Stimulated activated CD4-positive, alpha-beta T cell treated with anti-CD3 and anti-CD28 coated beads, Interleukin-2, amount 100 ng/mL, for 48 hours (primary cell): ENCODE measurements around the gene SYNE2.
"Not testable (repeated sequence)": the region's sequence is repeated elsewhere in the genome, so short reads cannot be mapped to it uniquely, and the experiment has no call there.

Experiments used
- DNase-seq, 2 donors: peaks; one replicate each; pipeline ENCODE4 v3.0.0-alpha.2; 2020

The SYNE2 gene

GRCh38 chr14:64082837-64083236 is 230.0 kb downstream of the SYNE2 start:
- no peak for DNase-seq

DNA sequence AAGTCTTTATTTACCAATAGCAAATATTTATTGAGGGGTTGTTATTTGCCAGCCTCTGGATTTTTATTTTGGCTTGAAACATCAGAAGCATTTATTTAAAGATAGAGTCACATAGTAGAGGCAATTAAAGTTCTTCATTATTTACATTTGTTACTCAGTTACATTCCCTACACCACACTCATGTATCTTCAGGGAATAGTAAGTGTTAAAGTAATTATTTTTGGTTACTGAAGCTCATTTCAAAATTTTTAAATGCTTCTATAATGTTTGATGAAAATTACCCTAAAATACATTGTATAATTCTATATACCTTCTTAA is 235.8 kb downstream of the SYNE2 start:
- no peak for DNase-seq

DNA sequence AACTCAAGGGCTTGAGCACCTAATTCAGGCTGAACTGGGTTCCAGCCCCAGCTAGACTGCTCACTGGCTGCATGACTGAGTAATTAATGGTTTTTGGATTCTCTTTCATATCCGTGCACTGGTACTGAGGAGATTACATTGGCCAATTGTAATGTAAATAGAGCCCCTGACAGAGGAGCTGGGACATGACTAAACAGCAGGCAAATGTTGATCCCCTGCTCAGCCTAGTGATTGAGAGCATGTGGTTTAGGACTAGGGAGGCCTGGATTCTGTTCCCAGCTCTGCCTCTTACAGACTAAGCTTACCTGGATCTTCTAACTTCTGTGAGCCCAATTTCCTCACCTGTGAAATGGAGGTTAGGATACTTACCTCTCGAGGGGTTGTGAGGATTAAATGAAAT is 237.1 kb downstream of the SYNE2 start:
- no peak for DNase-seq

- DNase-seq = no peak
Measured at GRCh38 chr14:64091217-64091616, 238.4 kb downstream of the SYNE2 start.

- DNase-seq = no peak
Measured at GRCh38 chr14:64092338-64092737, 239.5 kb downstream of the SYNE2 start.

DNA sequence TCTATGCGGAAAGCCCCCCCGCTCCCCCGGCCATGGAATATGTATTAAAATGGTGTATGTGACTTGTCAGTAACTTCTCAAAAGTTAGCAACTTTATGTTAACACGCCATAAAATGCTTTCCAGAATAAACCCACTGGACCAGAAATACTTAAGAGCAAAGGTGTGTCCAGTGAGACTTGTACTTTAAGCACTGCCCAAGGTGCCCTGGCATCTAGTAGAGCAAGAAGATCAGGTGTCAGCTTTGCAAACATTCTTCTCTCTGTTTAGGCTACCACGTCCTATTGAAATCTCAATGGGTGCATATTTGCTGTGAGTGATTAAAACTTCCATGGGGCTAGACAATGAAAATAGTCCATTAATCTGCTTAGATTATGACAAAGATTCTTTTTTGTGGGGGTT is 240.1 kb downstream of the SYNE2 start:
- no peak for DNase-seq

DNA sequence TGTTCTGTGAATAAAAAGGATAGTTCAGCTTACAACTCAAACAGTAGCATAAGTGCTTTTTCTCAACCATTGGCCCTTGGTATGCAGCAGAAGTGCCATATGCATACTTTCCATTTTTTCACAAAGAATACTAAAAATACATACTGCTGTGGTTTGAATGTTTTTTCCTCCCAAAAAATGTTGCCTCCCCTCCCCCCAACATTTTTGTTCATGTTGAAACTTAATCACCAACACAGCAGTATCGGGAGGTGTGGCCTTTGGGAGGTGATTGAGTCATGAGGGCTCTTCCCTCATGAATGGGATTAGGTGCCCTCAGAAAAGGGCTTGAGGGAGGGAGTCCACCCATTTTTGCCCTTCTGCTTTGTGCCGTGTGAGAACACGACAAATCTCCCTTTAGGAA is 242.8 kb downstream of the SYNE2 start:
- peak; percentile 8 to 9 for DNase-seq

DNA sequence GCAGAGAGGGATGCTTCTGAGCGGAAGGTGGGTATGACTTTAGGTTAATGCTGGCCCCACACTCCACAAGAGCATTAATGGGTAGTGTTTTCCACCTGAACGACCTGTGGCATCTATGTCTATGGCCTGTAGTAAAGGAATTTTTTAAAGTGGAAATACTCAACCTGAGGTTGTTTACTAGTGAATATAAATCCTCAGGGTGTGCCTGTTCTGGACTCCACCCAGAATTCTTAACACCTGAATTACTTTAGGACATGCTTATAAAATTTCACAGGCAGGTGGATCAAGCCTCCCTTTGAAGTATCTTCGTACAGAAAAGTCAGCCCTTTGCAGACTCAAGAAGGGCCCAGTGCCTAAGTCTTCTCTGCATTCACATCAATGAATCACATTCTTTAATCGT is 245.3 kb downstream of the SYNE2 start:
- DNase-seq = no peak

- DNase-seq = no peak
Measured at GRCh38 chr14:64107438-64107837, 254.6 kb downstream of the SYNE2 start.

DNA sequence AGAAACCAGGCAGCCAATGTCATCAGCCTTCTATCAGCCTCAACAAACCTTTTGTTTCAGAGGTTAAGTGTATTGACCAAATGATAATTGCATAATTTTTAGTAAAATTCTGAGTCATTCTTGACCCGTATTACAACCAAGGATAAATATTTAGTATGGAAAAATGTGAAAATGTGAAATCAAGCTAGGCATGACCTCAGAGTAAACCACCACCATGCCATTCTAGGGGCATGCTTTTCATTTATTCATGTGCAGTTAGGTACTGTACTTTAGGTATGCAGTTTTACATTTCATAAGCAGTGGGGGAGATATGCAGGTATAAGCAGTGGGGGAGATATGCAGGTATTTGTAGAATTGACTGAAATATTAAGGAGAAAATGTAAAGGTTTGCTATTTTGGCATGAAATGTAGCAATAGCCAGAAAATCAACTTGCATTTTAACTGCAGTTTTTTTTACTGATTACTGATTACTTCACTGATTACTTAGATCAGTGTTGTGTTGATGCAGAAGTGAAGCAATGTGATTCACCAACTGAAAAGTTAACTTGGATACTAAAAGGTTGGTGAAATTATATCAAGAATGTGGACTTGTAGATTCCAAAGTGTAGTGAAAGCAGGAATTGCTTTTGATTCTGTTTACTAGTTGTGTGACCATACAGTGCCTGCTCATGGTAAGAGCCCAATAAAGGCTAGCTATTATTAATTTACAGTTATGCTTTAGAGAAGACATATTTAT is 257.2 kb downstream of the SYNE2 start:
- no peak for DNase-seq

DNA sequence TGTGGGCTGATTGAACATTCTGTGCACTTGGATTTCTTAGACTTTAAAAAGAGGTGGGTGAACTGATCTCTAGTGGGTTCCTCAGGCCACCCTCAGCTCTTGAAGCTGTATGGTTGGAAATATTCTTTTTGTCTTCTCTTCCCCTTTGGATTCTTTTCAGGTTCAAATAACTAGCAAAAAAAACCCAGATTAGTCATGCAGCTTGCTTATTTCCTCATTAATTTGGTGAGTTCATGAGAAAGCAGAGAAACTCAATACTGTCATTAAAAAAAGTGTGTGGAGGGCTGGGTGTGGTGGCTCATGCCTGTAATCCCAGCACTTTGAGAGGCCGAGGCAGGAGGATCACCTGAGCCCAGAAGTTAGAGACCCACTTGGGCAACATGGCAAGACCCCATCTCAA is 258.0 kb downstream of the SYNE2 start:
- no peak for DNase-seq

DNA sequence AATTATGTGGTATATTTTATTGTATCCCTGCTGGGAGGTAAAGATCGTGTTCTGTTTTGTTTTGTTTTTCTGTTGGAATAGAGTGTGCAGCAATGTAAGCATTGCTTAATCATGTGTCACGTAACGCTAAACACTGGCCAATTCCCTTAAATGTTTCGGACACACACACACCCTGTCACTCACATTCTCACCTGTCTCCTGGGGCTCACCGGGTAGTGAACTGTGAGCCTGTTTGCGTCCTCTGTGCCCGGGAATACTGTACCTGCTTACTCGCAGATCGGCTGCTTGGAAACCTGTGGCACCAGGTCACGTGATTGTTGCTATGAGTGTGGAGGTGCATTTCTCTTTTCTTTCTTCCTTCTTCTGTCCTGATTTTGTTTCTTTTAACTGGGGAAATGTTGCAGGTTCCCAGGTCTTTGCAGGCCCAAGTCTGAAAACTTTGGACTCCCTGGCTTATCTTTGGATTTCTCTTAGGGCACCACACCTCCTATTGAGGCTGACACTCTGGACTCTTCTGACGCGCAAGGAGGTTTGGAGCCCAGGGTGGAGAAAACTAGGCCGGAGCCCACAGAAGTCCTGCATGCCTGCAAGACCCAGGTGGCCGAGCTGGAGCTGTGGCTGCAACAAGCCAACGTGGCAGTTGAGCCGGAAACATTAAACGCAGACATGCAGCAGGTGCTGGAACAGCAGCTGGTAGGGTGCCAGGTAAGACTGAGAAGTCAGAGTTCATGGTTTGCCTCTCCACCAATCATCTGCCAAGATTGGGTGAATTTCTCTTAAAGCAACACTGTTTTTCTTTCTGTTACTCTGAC is 260.3 kb downstream of the SYNE2 start:
- DNase-seq = no peak

DNA sequence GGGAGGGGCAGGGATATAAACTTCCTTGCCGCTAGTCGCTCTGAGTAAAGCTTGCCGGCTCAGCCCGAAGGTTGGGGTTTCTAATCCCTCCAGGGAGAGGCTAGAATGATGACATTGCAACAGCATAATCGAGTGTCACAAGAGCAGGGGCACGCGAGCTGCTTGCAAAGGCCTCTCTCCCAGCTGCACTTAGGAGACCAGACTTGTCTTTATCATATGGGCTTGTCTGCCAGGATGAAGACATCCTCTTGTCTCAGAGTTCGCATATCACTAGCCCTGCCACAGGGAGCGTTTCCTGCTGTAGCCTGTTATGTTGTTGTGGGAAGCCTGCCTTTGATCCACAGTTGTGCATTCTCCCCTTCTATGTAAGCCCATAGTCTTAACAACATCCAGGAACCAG is 261.4 kb downstream of the SYNE2 start:
- DNase-seq = no peak

- no peak for DNase-seq
Measured at GRCh38 chr14:64114796-64115195, 262.0 kb downstream of the SYNE2 start.

DNA sequence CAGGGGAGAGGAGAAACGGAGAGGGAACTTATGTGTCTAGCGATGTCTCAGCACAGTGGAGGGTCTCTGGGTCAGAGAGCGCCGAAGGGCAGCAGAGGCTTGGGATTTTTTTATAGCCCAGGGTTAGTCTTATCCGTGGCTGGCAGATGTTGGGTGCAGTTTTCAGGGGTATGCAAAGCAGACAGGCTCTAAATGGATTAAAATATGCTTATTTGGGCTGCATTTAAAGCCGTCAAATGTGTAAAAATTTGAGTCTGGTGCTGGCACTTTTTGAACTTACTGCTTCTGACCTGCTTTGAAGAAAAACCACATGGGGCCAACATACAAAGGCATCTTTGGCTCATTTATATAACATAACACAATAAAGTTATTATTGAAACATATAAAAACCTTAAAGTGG is 262.6 kb downstream of the SYNE2 start:
- no peak for DNase-seq

DNA sequence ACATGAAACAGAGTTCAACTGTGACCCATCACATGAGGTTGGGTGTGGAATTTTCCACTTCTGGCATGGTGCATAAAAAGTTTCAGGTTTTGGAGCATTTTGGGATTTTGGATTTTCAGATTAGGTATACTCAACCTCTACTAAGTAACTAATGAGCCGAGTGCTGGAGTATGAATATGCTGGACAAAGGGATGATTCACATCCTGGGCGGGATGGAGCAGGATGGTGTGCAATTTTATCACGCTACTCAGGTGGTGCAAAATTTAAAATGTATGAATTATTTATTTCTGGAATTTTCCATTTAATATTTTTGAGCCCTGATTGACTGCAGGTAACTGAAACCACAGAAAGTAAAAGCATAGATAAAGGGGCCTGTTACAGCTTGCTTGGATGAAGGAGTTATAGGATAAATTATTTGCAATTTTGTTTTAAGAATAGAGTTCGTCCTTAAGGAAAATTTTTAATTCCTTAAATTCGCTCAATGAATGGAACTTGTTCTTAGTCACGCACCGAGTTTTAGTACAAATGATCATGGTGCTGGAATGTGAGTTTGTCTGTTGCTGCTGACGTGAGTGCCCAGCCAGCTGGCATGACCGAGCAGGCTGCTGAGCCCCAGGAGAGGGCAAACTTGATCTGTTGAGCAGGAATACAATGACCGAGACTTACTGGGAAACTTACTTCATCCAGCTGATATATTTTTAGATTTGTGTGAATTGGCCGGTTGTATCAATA is 265.0 kb downstream of the SYNE2 start:
- DNase-seq = no peak

- DNase-seq = not testable (repeated sequence)
Measured at GRCh38 chr14:64118403-64118742, 265.6 kb downstream of the SYNE2 start.

DNA sequence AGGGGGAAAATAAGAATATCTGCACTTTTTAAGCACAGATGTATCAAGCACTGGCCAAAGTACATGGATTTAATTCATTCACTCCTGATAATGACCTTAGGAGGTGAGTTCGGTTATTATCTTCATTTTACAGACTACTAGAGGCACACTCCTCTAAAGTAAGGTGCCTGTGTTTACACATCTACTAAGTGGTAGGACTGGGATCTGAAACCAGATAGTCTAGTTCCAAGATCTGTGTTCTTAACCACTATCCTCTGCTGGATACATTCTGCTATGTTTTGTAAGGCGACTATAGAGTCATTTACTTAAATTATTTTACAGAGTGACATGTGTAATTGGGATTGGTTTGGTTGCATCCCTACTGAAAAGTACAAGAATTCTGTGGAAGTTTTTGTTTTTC is 266.1 kb downstream of the SYNE2 start:
- DNase-seq = no peak

DNA sequence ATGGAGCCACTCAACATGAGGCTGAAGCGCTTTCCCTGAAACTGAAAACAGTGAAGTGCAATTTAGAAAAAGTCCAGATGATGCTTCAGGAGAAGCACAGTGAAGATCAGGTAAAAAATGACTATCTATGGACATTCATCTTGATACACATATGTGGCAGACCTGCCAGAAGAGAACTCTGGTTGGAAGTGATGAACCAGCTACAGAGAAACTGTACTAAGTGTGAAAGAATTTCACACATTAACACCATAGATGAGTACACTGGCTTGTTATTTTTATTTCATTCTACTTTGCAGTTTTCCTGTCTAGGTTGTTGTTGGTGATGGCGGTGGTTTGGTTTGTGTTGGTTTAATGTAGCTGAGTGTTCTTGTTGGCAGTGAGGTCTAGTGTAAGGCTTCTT is 266.7 kb downstream of the SYNE2 start:
- DNase-seq = no peak

- no peak for DNase-seq
Measured at GRCh38 chr14:64119980-64120379, 267.2 kb downstream of the SYNE2 start.

GRCh38 chr14:64123241-64123822 is 270.5 kb downstream of the SYNE2 start:
- DNase-seq = no peak

GRCh38 chr14:64125270-64125669 is 272.5 kb downstream of the SYNE2 start:
- no peak for DNase-seq

- DNase-seq = no peak
Measured at GRCh38 chr14:64126548-64126947, 273.7 kb downstream of the SYNE2 start.
